HEK293 (cell line): ENCODE measurements around the gene DLGAP4.

Experiments used
- CTCF ChIA-PET: fragments of 350-600 bp; formaldehyde crosslinking; extraction: SDS; loops from one replicate; lab custom pipeline; 2021; ENCODE audit warnings: antibody characterized with exemption; lab: Yijun Ruan, JAX
- POLR2A ChIA-PET: fragments of 300-600 bp; formaldehyde crosslinking; extraction: SDS; loops from one replicate; lab custom pipeline; 2020; ENCODE audit warnings: antibody characterized with exemption, inconsistent platforms; lab: Yijun Ruan, JAX
- H3K27ac ChIP-seq: fragments of 200-500 bp; sonication (Bioruptor generic); 2 replicates; pipeline ENCODE4 v1.5.1; 2014; ENCODE audit warnings: low read depth, low read length, control low read depth, inconsistent platforms; ENCODE audit errors: extremely low read depth
- H3K36me3 ChIP-seq, 2 experiments: fragments of 200-500 bp in 1 of 2; sonication (Bioruptor generic) in 1 of 2; 1 replicate in 1 of 2; 2 replicates in 1 of 2; pipeline ENCODE4 v1.5.1; 2014 to 2017; ENCODE audit warnings: inconsistent platforms in 2 of 2, low read length in 2 of 2; ENCODE audit not compliant: control insufficient read depth in 2 of 2, insufficient read depth in 1 of 2
- H3K4me1 ChIP-seq: fragments of 200-500 bp; sonication (Bioruptor generic); 2 replicates; pipeline ENCODE4 v1.5.1; 2014; ENCODE audit warnings: mild to moderate bottlenecking, low read length, inconsistent platforms; ENCODE audit not compliant: control insufficient read depth, insufficient read depth
- H3K4me3 ChIP-seq: 2 replicates; pipeline ENCODE4 v1.5.1; 2011; ENCODE audit warnings: low read depth, mild to moderate bottlenecking, control low read depth, low read length, moderate library complexity
- H3K9me3 ChIP-seq: fragments of 200-500 bp; sonication (Bioruptor generic); 2 replicates; pipeline ENCODE4 v1.5.1; 2014; ENCODE audit warnings: low read depth, low read length, inconsistent platforms; ENCODE audit not compliant: control insufficient read depth, insufficient read depth
- ELK4 ChIP-seq: IDR thresholded peaks from 2 replicates; pipeline ENCODE4 v1.6.1; 2011; ENCODE audit warnings: mild to moderate bottlenecking, low read depth, low read length, borderline replicate concordance
- KLF1 ChIP-seq: fragments of 450-650 bp; formaldehyde crosslinking; IDR thresholded peaks from 2 replicates; pipeline ENCODE4 v1.5.1; 2016; ENCODE audit warnings: missing biosample characterization, missing genetic modification characterization
- KLF10 ChIP-seq: fragments of 450-650 bp; IDR thresholded peaks from 2 replicates; pipeline ENCODE4 v1.5.1; 2018; ENCODE audit warnings: missing biosample characterization, mild to moderate bottlenecking, missing genetic modification characterization
- YY1 ChIP-seq: fragments of 450-650 bp; formaldehyde crosslinking; IDR thresholded peaks from 2 replicates; pipeline ENCODE4 v1.5.1; 2018; ENCODE audit warnings: missing biosample characterization, missing genetic modification characterization
- ZBTB10 ChIP-seq: fragments of 450-650 bp; formaldehyde crosslinking; IDR thresholded peaks from 2 replicates; pipeline ENCODE4 v1.5.1; 2016; ENCODE audit warnings: missing biosample characterization, missing genetic modification characterization
- ZEB2 ChIP-seq: fragments of 450-650 bp; formaldehyde crosslinking; IDR thresholded peaks from 2 replicates; pipeline ENCODE4 v1.5.1; 2016; ENCODE audit warnings: missing biosample characterization, missing genetic modification characterization
- ZFHX2 ChIP-seq: fragments of 450-650 bp; formaldehyde crosslinking; conservative IDR thresholded peaks from 2 replicates; pipeline ENCODE4 v1.5.1; 2016; ENCODE audit warnings: missing biosample characterization, missing genetic modification characterization
- ZNF16 ChIP-seq: fragments of 450-650 bp; formaldehyde crosslinking; IDR thresholded peaks from 2 replicates; pipeline ENCODE4 v1.5.1; 2016; ENCODE audit warnings: low read depth, missing biosample characterization, missing genetic modification characterization
- ZNF266 ChIP-seq: fragments of 450-650 bp; formaldehyde crosslinking; IDR thresholded peaks from 2 replicates; pipeline ENCODE4 v1.5.1; 2016; ENCODE audit warnings: missing biosample characterization, missing genetic modification characterization, low read depth
- ZNF274 ChIP-seq, 2 experiments: fragments of 200-500 bp in 1 of 2; fragments of 450-650 bp in 1 of 2; sonication (Bioruptor generic) in 1 of 2; formaldehyde crosslinking in 1 of 2; IDR thresholded peaks; 2 replicates each; pipeline versions ENCODE4 v1.5.1 to v1.6.1; 2014 to 2016; ENCODE audit warnings: borderline replicate concordance in 1 of 2, inconsistent platforms in 1 of 2, low read length in 1 of 2, missing biosample characterization in 1 of 2, missing genetic modification characterization in 1 of 2
- ZNF311 ChIP-seq: fragments of 450-650 bp; formaldehyde crosslinking; IDR thresholded peaks from 2 replicates; pipeline ENCODE4 v1.5.1; 2017; ENCODE audit warnings: missing biosample characterization, missing genetic modification characterization, borderline replicate concordance
- ZNF404 ChIP-seq: fragments of 450-650 bp; formaldehyde crosslinking; IDR thresholded peaks from 2 replicates; pipeline ENCODE4 v1.5.1; 2017; ENCODE audit warnings: missing biosample characterization, missing genetic modification characterization
- ZNF416 ChIP-seq: fragments of 450-650 bp; formaldehyde crosslinking; IDR thresholded peaks from 2 replicates; pipeline ENCODE4 v1.5.1; 2016; ENCODE audit warnings: missing biosample characterization, missing genetic modification characterization
- ZNF518A ChIP-seq: fragments of 450-650 bp; formaldehyde crosslinking; conservative IDR thresholded peaks from 2 replicates; pipeline ENCODE4 v1.5.1; 2016; ENCODE audit warnings: low read depth, missing biosample characterization, missing genetic modification characterization
- ZNF549 ChIP-seq: fragments of 450-650 bp; IDR thresholded peaks from 2 replicates; pipeline ENCODE4 v1.5.1; 2018; ENCODE audit warnings: missing biosample characterization, missing genetic modification characterization, mild to moderate bottlenecking, inconsistent platforms, moderate library complexity
- ZNF624 ChIP-seq: fragments of 450-650 bp; formaldehyde crosslinking; IDR thresholded peaks from 2 replicates; pipeline ENCODE4 v1.5.1; 2017; ENCODE audit warnings: missing biosample characterization, missing genetic modification characterization
- TF ChIP-seq, protein P1 (sequence below): fragments of 450-650 bp; formaldehyde crosslinking; IDR thresholded peaks from 2 replicates; pipeline ENCODE4 v1.5.1; 2017; ENCODE audit warnings: missing biosample characterization, missing genetic modification characterization
- TF ChIP-seq, protein P2 (sequence below): fragments of 450-650 bp; formaldehyde crosslinking; conservative IDR thresholded peaks from 2 replicates; pipeline ENCODE4 v1.5.1; 2016; ENCODE audit warnings: low read depth, missing biosample characterization, missing genetic modification characterization

DLGAP4 gene

GRCh38 chr20:36399147-36399968, 93.2 kb downstream of the DLGAP4 start (continued):
- no peak for TF ChIP-seq YY1 (tag by site-specific recombination)
- TF ChIP-seq, protein P1, sequence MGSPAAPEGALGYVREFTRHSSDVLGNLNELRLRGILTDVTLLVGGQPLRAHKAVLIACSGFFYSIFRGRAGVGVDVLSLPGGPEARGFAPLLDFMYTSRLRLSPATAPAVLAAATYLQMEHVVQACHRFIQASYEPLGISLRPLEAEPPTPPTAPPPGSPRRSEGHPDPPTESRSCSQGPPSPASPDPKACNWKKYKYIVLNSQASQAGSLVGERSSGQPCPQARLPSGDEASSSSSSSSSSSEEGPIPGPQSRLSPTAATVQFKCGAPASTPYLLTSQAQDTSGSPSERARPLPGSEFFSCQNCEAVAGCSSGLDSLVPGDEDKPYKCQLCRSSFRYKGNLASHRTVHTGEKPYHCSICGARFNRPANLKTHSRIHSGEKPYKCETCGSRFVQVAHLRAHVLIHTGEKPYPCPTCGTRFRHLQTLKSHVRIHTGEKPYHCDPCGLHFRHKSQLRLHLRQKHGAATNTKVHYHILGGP (tag by site-specific recombination), result no peak

- H3K36me3 ChIP-seq, result no peaks in the 10 kb centered on the region
- H3K27ac ChIP-seq, result no peak overlapping the region
- POLR2A ChIA-PET, result interaction anchor here (1.3 kb wide), 1 partner anchor 164 kb away, joined by 3 read pairs; the partner anchor contains the start of gene AAR2
- H3K9me3 ChIP-seq, result no peaks in the 10 kb centered on the region
- CTCF ChIA-PET, result interaction anchor here (0.6 to 2.4 kb wide), 41 partner anchors 8 to 959 kb away, joined by 3 to 32 read pairs (median 4); partner anchors contain the start of gene AAR2
- no peaks in the 10 kb centered on the region for H3K4me1 ChIP-seq
- H3K4me3 ChIP-seq, result no peak overlapping the region
- TF ChIP-seq ZNF311 (no peak), KLF10 (tag by site-specific recombination) (no peak), ZFHX2 (tag by site-specific recombination) (no peak), ZBTB10 (no peak), ZNF274 (IDR thresholded peaks at IDR 0.05; ENCODE audit: low read length) (no peak), ZNF274 (tag by site-specific recombination; IDR thresholded peaks at IDR 0.05; ENCODE audit: borderline replicate concordance) (no peak), ZNF416 (no peak), ELK4 (no peak), ZNF549 (tag by site-specific recombination) (no peak), ZNF266 (tag by site-specific recombination) (no peak), ZEB2 (tag by site-specific recombination) (no peak), ZNF624 (tag by site-specific recombination) (no peak), ZNF16 (tag by site-specific recombination) (no peak), KLF1 (no peak), ZNF404 (tag by site-specific recombination) (no peak), ZNF518A (tag by site-specific recombination) (no peak)
- TF ChIP-seq, protein P2, sequence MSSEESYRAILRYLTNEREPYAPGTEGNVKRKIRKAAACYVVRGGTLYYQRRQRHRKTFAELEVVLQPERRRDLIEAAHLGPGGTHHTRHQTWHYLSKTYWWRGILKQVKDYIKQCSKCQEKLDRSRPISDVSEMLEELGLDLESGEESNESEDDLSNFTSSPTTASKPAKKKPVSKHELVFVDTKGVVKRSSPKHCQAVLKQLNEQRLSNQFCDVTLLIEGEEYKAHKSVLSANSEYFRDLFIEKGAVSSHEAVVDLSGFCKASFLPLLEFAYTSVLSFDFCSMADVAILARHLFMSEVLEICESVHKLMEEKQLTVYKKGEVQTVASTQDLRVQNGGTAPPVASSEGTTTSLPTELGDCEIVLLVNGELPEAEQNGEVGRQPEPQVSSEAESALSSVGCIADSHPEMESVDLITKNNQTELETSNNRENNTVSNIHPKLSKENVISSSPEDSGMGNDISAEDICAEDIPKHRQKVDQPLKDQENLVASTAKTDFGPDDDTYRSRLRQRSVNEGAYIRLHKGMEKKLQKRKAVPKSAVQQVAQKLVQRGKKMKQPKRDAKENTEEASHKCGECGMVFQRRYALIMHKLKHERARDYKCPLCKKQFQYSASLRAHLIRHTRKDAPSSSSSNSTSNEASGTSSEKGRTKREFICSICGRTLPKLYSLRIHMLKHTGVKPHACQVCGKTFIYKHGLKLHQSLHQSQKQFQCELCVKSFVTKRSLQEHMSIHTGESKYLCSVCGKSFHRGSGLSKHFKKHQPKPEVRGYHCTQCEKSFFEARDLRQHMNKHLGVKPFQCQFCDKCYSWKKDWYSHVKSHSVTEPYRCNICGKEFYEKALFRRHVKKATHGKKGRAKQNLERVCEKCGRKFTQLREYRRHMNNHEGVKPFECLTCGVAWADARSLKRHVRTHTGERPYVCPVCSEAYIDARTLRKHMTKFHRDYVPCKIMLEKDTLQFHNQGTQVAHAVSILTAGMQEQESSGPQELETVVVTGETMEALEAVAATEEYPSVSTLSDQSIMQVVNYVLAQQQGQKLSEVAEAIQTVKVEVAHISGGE (tag by site-specific recombination), result no peak
- TF ChIP-seq, protein P1 (tag by site-specific recombination), result no peak
Measured at GRCh38 chr20:36399969-36400545, 93.9 kb downstream of the DLGAP4 start.
